Cardiac fibroblast (primary cell): ENCODE data around the gene LITAFD.

Experiments
- DNase-seq, 2 donors: peaks; one replicate each; pipeline versions ENCODE4 v3.0.0 to v3.0.0-alpha.2; 2010; ENCODE audit warnings: low read depth in 2 of 2
- H3K4me3 ChIP-seq, 2 donors: replicated peaks in 1 of 2; 1 replicate in 1 of 2; 2 replicates in 1 of 2; pipeline ENCODE4 v1.5.1; 2011; ENCODE audit warnings: low read depth in 2 of 2, low read length in 2 of 2, mild to moderate bottlenecking in 2 of 2, moderate library complexity in 1 of 2
- CTCF ChIP-seq: IDR thresholded peaks from one replicate; pipeline ENCODE4 v1.5.1; 2011; ENCODE audit warnings: low read depth, mild to moderate bottlenecking, low read length, inconsistent platforms

LITAFD gene

DNA sequence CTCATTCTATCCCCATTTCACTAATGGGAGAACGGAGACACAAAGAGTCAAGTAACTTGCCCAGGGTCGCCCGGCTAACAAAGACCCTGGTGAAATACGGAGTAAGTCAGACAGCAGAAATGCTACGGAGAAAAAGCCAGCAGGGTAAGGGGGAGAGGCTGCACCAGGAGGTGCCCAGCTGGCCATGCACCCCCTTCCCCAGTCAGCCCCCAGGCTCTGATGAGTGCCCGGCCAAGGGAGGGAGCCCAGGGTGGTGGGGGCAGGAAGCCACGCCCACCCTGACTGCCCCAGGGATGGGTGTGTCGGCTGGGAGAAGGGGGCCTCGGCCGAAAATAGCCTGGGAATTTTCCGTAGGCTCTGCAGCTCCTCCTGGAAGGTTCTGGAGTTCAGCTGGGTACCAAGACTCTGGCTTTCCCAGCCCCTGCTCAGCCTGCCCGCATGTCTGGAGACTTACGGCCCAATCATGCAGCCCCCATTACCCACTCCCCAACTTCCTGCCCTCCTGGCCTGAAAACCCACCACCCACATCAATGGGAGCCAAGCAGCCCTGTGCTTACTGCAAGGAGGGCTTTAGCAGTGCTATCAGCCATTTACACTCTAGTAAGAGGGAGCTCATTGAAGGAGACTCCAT lies 17.6 kb upstream of the LITAFD start:
- no peak for TF ChIP-seq CTCF
- DNase-seq, result no peak
- H3K4me3 ChIP-seq, result no peak overlapping the region

DNA sequence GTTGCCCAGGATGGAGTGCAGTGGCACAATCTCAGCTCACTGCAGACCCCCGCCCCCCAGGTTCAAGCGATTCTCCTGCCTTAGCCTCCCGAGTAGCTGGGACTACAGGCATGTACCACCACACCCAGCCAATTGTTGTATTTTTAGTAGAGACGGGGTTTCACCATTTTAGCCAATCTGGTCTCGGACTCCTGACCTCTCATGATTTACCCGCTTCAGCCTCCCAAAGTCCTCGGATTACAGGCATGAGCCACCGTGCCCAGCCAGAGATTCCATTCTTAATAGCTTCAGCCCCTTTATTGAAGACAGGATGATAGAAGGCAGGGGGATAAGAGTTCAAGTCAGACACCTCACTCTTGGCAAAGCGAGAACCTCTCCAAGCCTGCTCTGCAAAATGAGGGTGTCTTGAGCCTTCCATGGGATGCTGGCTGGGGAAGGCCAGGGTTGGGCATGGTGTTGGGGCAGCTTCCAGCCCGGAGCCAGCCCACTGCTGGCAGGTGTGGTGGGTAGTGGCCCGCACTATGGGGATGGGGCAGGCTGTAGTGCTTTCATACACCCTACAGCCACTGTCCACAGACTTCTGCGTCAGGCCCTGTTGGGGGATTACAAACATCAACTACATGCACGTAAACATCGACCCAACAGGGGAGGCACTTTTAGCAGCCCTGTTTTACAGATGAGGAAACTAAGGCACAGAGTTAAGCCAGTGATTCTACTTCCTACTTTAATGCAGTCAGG lies 16.8 kb upstream of the LITAFD start:
- H3K4me3 ChIP-seq, result no peak overlapping the region
- DNase-seq, result no peak
- no peak for TF ChIP-seq CTCF

DNA sequence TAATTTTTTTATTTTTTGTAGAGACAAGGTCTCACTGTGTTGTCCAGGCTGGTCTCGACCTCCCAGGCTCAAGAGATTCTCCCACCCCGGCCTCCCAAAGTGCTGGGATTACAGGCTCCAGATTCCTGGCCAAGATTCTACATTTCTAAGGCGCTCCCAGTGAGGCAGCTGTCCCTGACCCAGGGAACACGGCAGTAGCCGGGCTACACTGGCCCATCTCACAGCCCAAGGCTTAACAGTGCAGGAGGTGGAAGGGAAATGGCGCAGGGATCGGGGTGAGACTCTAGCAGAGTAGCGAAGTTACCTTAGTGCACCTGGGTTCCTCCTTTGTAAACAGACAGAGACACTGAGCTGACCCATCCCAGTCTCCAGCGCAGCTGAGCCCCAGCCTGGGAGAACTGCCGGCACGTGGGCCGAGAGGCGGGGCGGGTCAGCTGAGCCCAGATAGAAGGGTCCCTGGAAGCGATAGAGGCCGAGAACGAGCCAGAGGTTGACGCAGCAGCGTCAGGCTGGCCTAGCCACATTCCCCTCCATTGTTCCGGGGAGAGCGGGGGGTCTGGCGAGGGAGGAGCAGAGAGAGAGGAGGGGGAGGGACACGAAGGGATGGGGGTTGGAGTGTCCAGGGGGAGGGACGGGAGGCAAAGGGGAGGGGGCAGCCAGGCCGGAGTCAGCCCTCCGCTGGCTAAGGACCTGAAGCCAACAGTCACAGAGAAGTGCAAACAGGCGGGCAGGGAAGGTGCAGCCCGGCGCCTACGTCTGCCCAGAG lies 15.8 kb upstream of the LITAFD start:
- DNase-seq, result peak in 1 of 2 donors; percentile 75
- TF ChIP-seq CTCF, result no peak
- peak overlapping the region; percentile 79 to 81 for H3K4me3 ChIP-seq

- no peak for DNase-seq
- TF ChIP-seq CTCF, result no peak
- peak overlapping the region; percentile 79 to 81 for H3K4me3 ChIP-seq
These were observed 15.3 kb upstream of the LITAFD start for GRCh38 chr16:8866884-8867215.

DNA sequence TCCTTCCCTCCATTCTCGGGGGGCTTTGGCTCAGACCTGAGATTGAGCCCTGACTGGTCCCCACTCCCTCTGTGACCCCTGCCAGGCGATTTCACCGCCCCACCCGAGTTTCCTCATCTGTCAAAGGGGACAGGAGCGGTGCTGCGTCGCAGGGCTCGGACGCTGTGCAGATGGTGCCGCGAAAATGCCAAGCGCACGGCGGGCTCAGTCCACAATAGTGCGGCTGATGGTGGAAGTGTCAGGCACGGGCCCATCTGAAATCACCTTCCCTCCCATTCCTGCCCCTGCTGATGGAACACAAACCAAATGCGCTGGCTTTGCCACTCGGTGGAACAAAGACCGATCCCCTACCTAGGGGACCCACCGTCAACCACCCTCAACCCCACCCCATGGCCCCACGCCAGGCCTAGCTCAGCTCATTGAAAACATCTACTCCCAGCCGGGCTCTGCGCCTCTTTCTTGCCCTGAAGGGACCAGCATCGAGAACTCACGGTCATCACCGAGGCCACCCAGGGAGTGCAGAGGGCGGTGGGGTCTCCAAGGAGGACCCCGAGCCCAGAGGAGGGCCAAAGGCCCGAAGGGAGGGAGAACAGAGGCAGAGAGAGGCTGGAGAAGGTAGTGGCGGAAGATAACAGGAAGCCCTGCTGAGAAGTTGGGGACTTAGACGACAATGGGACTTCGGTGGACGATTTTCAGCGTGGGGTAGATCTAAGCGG lies 14.8 kb upstream of the LITAFD start:
- DNase-seq, result no peak

More for the DNA sequence above, 14.8 kb upstream of the LITAFD start:
- TF ChIP-seq CTCF, result no peak
- H3K4me3 ChIP-seq, result peak overlapping the region; percentile 79 to 81
